HG03280 (cell line): ENCODE results near the gene PLVAP.

Experiments used
- ATAC-seq: cut with Tn5 transposase; IDR thresholded peaks from one replicate; pipeline ENCODE4 v1.9.1; 2021; ENCODE audit warnings: mild to moderate bottlenecking, moderate library complexity; ENCODE audit not compliant: unreplicated experiment

PLVAP gene

GRCh38 chr19:17359905-17360800, 17.0 kb downstream of the PLVAP start:
- no peak for ATAC-seq

- no peak for ATAC-seq
Observed at GRCh38 chr19:17358395-17358794, 18.7 kb downstream of the PLVAP start.

GRCh38 chr19:17357724-17358123, 19.4 kb downstream of the PLVAP start:
- ATAC-seq, result no peak

- no peak for ATAC-seq
Observed at GRCh38 chr19:17357078-17357666, 20.0 kb downstream of the PLVAP start.

GRCh38 chr19:17353386-17353785, 23.8 kb downstream of the PLVAP start:
- ATAC-seq, result no peak

GRCh38 chr19:17352608-17353280, 24.4 kb downstream of the PLVAP start:
- ATAC-seq, result no peak

- ATAC-seq, result no peak
Observed at GRCh38 chr19:17351815-17352435, 25.2 kb downstream of the PLVAP start.

GRCh38 chr19:17348700-17349099, 28.4 kb downstream of the PLVAP start:
- no peak for ATAC-seq

- ATAC-seq, result no peak
Observed at GRCh38 chr19:17347877-17348276, 29.3 kb downstream of the PLVAP start.

GRCh38 chr19:17347361-17347760, 29.8 kb downstream of the PLVAP start:
- no peak for ATAC-seq

GRCh38 chr19:17346109-17346671, 31.0 kb downstream of the PLVAP start:
- ATAC-seq, result no peak

GRCh38 chr19:17341845-17342244, 35.3 kb downstream of the PLVAP start:
- no peak for ATAC-seq

- no peak for ATAC-seq
Observed at GRCh38 chr19:17341386-17341785, 35.8 kb downstream of the PLVAP start.

GRCh38 chr19:17340871-17341357, 36.2 kb downstream of the PLVAP start:
- ATAC-seq, result no peak

GRCh38 chr19:17340302-17340870, 36.8 kb downstream of the PLVAP start:
- no peak for ATAC-seq

GRCh38 chr19:17339088-17339741, 37.9 kb downstream of the PLVAP start:
- no peak for ATAC-seq

- no peak for ATAC-seq
Observed at GRCh38 chr19:17338433-17339078, 38.6 kb downstream of the PLVAP start.

GRCh38 chr19:17337675-17338432, 39.3 kb downstream of the PLVAP start:
- ATAC-seq, result no peak
